Dendritic cell treated with granulocyte-macrophage colony-stimulating factor and Interleukin-4, amounts not matched to agents 40 ng/mL and 50 ng/mL, for 4 days (primary cell): ENCODE results near the gene METTL27.
"Not testable (repeated sequence)": the region's sequence is repeated elsewhere in the genome, so short reads cannot be mapped to it uniquely, and the experiment has no call there.

Experiments used
- H3K27ac Mint-ChIP-seq: one replicate; pipeline ENCODE4 v1.8.0; 2022; ENCODE audit warnings: mild to moderate bottlenecking, mixed read lengths
- H3K27me3 Mint-ChIP-seq: one replicate; pipeline ENCODE4 v1.8.0; 2022; ENCODE audit warnings: mild to moderate bottlenecking, mixed read lengths
- H3K36me3 Mint-ChIP-seq: one replicate; pipeline ENCODE4 v1.8.0; 2022; ENCODE audit warnings: low read depth, mixed read lengths
- H3K4me1 Mint-ChIP-seq: one replicate; pipeline ENCODE4 v1.8.0; 2022; ENCODE audit warnings: low read depth, mixed read lengths
- H3K4me3 Mint-ChIP-seq: one replicate; pipeline ENCODE4 v1.8.0; 2022; ENCODE audit warnings: mild to moderate bottlenecking, moderate library complexity, mixed read lengths
- H3K9me3 Mint-ChIP-seq: one replicate; pipeline ENCODE4 v1.8.0; 2022; ENCODE audit warnings: mixed read lengths
- intact Hi-C: fragments of 100-400 bp; cut with micrococcal nuclease; formaldehyde crosslinking; loops from one replicate; pipeline ENCODE4 v1.15.0; 2022

The METTL27 gene

GRCh38 chr7:73802459-73802858 lies 39.9 kb downstream of the METTL27 start:
- intact Hi-C loops: no loop called here
- no peaks in the 10 kb centered on the region for H3K4me1 Mint-ChIP-seq
- H3K27ac Mint-ChIP-seq: no peak overlapping the region

GRCh38 chr7:73801577-73801976 lies 40.7 kb downstream of the METTL27 start:
- no peaks in the 10 kb centered on the region for H3K4me1 Mint-ChIP-seq
- H3K4me3 Mint-ChIP-seq: no peak overlapping the region
- peaks cover 29% of the 10 kb centered on the region for H3K27me3 Mint-ChIP-seq
- H3K27ac Mint-ChIP-seq: no peak overlapping the region
- intact Hi-C loops: no loop called here
- H3K9me3 Mint-ChIP-seq: no peaks in the 10 kb centered on the region
- H3K36me3 Mint-ChIP-seq: no peaks in the 10 kb centered on the region

More at GRCh38 chr7:73802459-73802858, 39.9 kb downstream of the METTL27 start:
- no peaks in the 10 kb centered on the region for H3K9me3 Mint-ChIP-seq
- H3K36me3 Mint-ChIP-seq: no peaks in the 10 kb centered on the region
- no peak overlapping the region for H3K4me3 Mint-ChIP-seq
- H3K27me3 Mint-ChIP-seq: peaks cover 31% of the 10 kb centered on the region

- peaks cover 26% of the 10 kb centered on the region for H3K27me3 Mint-ChIP-seq
- intact Hi-C loops: loop anchor here (10.0 kb wide), 1 partner anchor 225 kb away; the partner anchor contains the start of gene ELN
These were observed 42.8 kb downstream of the METTL27 start for GRCh38 chr7:73799282-73800141.

GRCh38 chr7:73797176-73797575 lies 45.1 kb downstream of the METTL27 start:
- H3K4me1 Mint-ChIP-seq, H3K4me3 Mint-ChIP-seq, H3K36me3 Mint-ChIP-seq, H3K9me3 Mint-ChIP-seq, H3K27ac Mint-ChIP-seq: not testable (repeated sequence)
- H3K27me3 Mint-ChIP-seq: peaks cover 27% of the 10 kb centered on the region
- intact Hi-C loops: loop anchor here (10.0 kb wide), 1 partner anchor 228 kb away; the partner anchor contains the start of gene ELN

More at GRCh38 chr7:73799282-73800141, 42.8 kb downstream of the METTL27 start:
- Mint-ChIP-seq H3K36me3 (no peaks in the 10 kb centered on the region), H3K27ac (no peak overlapping the region), H3K4me3 (no peak overlapping the region), H3K9me3 (no peaks in the 10 kb centered on the region), H3K4me1 (no peaks in the 10 kb centered on the region)

GRCh38 chr7:73796656-73797055 lies 45.7 kb downstream of the METTL27 start:
- H3K4me1 Mint-ChIP-seq, H3K4me3 Mint-ChIP-seq, H3K27ac Mint-ChIP-seq, H3K9me3 Mint-ChIP-seq, H3K36me3 Mint-ChIP-seq: not testable (repeated sequence)
- intact Hi-C loops: loop anchor here (10.0 kb wide), 1 partner anchor 228 kb away; the partner anchor contains the start of gene ELN
- H3K27me3 Mint-ChIP-seq: peaks cover 27% of the 10 kb centered on the region

GRCh38 chr7:73795188-73795587 lies 47.1 kb downstream of the METTL27 start:
- H3K4me1 Mint-ChIP-seq, H3K27ac Mint-ChIP-seq, H3K4me3 Mint-ChIP-seq, H3K36me3 Mint-ChIP-seq, H3K9me3 Mint-ChIP-seq: not testable (repeated sequence)
- intact Hi-C loops: loop anchor here (10.0 kb wide), 1 partner anchor 230 kb away; the partner anchor contains the start of gene ELN
- peaks cover 25% of the 10 kb centered on the region for H3K27me3 Mint-ChIP-seq

GRCh38 chr7:73791170-73791690 lies 51.1 kb downstream of the METTL27 start:
- H3K9me3 Mint-ChIP-seq, H3K4me3 Mint-ChIP-seq, H3K36me3 Mint-ChIP-seq, H3K4me1 Mint-ChIP-seq, H3K27ac Mint-ChIP-seq: not testable (repeated sequence)
- intact Hi-C loops: loop anchor here (10.0 kb wide), 1 partner anchor 234 kb away; the partner anchor contains the start of gene ELN
- peaks cover 19% of the 10 kb centered on the region for H3K27me3 Mint-ChIP-seq

- no peak overlapping the region for H3K27ac Mint-ChIP-seq
- intact Hi-C loops: no loop called here
- no peak overlapping the region for H3K4me3 Mint-ChIP-seq
- H3K27me3 Mint-ChIP-seq: peaks cover 13% of the 10 kb centered on the region
- H3K4me1 Mint-ChIP-seq: no peaks in the 10 kb centered on the region
- H3K9me3 Mint-ChIP-seq: no peaks in the 10 kb centered on the region
- H3K36me3 Mint-ChIP-seq: no peaks in the 10 kb centered on the region
These were observed 53.3 kb downstream of the METTL27 start for GRCh38 chr7:73789051-73789450.

- H3K4me1 Mint-ChIP-seq, intact Hi-C loops, H3K36me3 Mint-ChIP-seq, H3K27ac Mint-ChIP-seq, H3K9me3 Mint-ChIP-seq, H3K4me3 Mint-ChIP-seq: not testable (repeated sequence)
- peaks cover 13% of the 10 kb centered on the region for H3K27me3 Mint-ChIP-seq
These were observed 54.6 kb downstream of the METTL27 start for GRCh38 chr7:73787786-73788048.

GRCh38 chr7:73786588-73786987 lies 55.7 kb downstream of the METTL27 start:
- peaks cover 14% of the 10 kb centered on the region for H3K27me3 Mint-ChIP-seq
- intact Hi-C loops: no loop called here
- H3K27ac Mint-ChIP-seq: no peak overlapping the region
- H3K36me3 Mint-ChIP-seq: no peaks in the 10 kb centered on the region
- peaks cover 3% of the 10 kb centered on the region for H3K9me3 Mint-ChIP-seq
- H3K4me3 Mint-ChIP-seq: no peak overlapping the region
- H3K4me1 Mint-ChIP-seq: no peaks in the 10 kb centered on the region
